SU-DHL-6 (cell line): ENCODE data around the gene PRDM15.

ENCODE experiments used
- H2AFZ ChIP-seq: fragments of 200-600 bp; sonication (generic); 2 replicates; pipeline ENCODE4 v1.6.1; 2014; ENCODE audit warnings: low read depth, mild to moderate bottlenecking, moderate library complexity, mixed read lengths, antibody characterized with exemption, low read length; ENCODE audit not compliant: severe bottlenecking
- H3F3A ChIP-seq: fragments of 200-600 bp; shearing (Covaris generic); 2 replicates; pipeline ENCODE4 v1.6.0; 2016; ENCODE audit warnings: antibody characterized with exemption, mild to moderate bottlenecking; ENCODE audit not compliant: insufficient read depth
- H3K27ac ChIP-seq: fragments of 200-600 bp; sonication (generic); 2 replicates; pipeline ENCODE4 v1.5.1; 2016; ENCODE audit warnings: low read depth, mild to moderate bottlenecking, low read length, moderate library complexity, mixed read lengths
- H3K27me3 ChIP-seq: fragments of 200-600 bp; sonication (generic), shearing (Covaris generic); 2 replicates; pipeline ENCODE4 v1.6.0; 2014; ENCODE audit warnings: mild to moderate bottlenecking, low read length
- H3K36me3 ChIP-seq: fragments of 200-600 bp; sonication (generic); 2 replicates; pipeline ENCODE4 v1.6.1; 2014; ENCODE audit warnings: mild to moderate bottlenecking, low read length, mixed read lengths
- H3K4me2 ChIP-seq: fragments of 300-600, 200-600 bp; shearing (Covaris generic), sonication (generic); 2 replicates; pipeline ENCODE4 v1.6.0; 2014; ENCODE audit warnings: low read length, low read depth, mild to moderate bottlenecking; ENCODE audit not compliant: poor library complexity, severe bottlenecking
- H3K4me3 ChIP-seq: fragments of 200-600 bp; sonication (generic); 2 replicates; pipeline ENCODE4 v1.5.1; 2014; ENCODE audit warnings: antibody characterized with exemption, low read length, mild to moderate bottlenecking, mixed read lengths; ENCODE audit not compliant: insufficient read depth, poor library complexity, severe bottlenecking
- H3K79me2 ChIP-seq: fragments of 200-600 bp; sonication (generic); 2 replicates; pipeline ENCODE4 v1.6.1; 2014; ENCODE audit warnings: mild to moderate bottlenecking, low read length, moderate library complexity; ENCODE audit not compliant: insufficient read depth
- H3K9ac ChIP-seq: fragments of 200-600 bp; sonication (generic); 2 replicates; pipeline ENCODE4 v1.7.0; 2014; ENCODE audit warnings: mild to moderate bottlenecking, low read length
- H3K9me2 ChIP-seq: fragments of 200-600 bp; sonication (generic); replicated peaks from 2 replicates; pipeline ENCODE4 v1.6.1; 2014; ENCODE audit warnings: low read length; ENCODE audit not compliant: insufficient read depth
- H3K9me3 ChIP-seq: fragments of 200-600 bp; sonication (generic); 2 replicates; pipeline ENCODE4 v1.6.1; 2014; ENCODE audit warnings: low read length, mixed read lengths; ENCODE audit not compliant: insufficient read depth
- H4K20me1 ChIP-seq: fragments of 200-600 bp; sonication (generic); 2 replicates; pipeline ENCODE4 v1.6.1; 2014; ENCODE audit warnings: low read depth, mild to moderate bottlenecking, antibody characterized with exemption, low read length, moderate library complexity, mixed read lengths
- CTCF ChIP-seq: fragments of 200-600 bp; sonication (generic); IDR thresholded peaks from one replicate; pipeline ENCODE4 v1.5.1; 2017; ENCODE audit warnings: antibody characterized with exemption, mild to moderate bottlenecking, low read length, moderate library complexity; ENCODE audit not compliant: insufficient read depth, poor library complexity, severe bottlenecking
- EZH2phosphoT487 ChIP-seq: fragments of 200-600 bp; sonication (generic), shearing (Covaris generic); conservative IDR thresholded peaks from 2 replicates; pipeline ENCODE4 v1.6.1; 2018; ENCODE audit warnings: mild to moderate bottlenecking, antibody characterized with exemption, low read length, moderate library complexity, mixed read lengths

PRDM15 gene

GRCh38 chr21:41795726-41796125, 83.4 kb downstream of the PRDM15 start:
- H2AFZ ChIP-seq, result no peak overlapping the region
- H3K4me2 ChIP-seq, result no peak overlapping the region
- H3K4me3 ChIP-seq, result no peak overlapping the region
- no peaks in the 10 kb centered on the region; the same call in 1 of the 2 replicates for H3K9me3 ChIP-seq
- H3K27ac ChIP-seq, result no peak overlapping the region
- no peak overlapping the region for H3K9ac ChIP-seq
- no peaks in the 10 kb centered on the region for H3K27me3 ChIP-seq
- H3K36me3 ChIP-seq, result peaks cover 21% of the 10 kb centered on the region
- peaks cover 29% of the 10 kb centered on the region for H3F3A ChIP-seq
- no peak for TF ChIP-seq CTCF
- no peak for TF ChIP-seq EZH2phosphoT487
- H3K9me2 ChIP-seq, result no peaks in the 10 kb centered on the region
- no peaks in the 10 kb centered on the region for H3K79me2 ChIP-seq
- H4K20me1 ChIP-seq, result no peaks in the 10 kb centered on the region

- Histone ChIP-seq H3F3A (peaks cover 29% of the 10 kb centered on the region), H4K20me1 (no peaks in the 10 kb centered on the region), H3K27ac (no peak overlapping the region), H3K4me3 (no peak overlapping the region), H3K27me3 (no peaks in the 10 kb centered on the region), H3K4me2 (no peak overlapping the region), H3K36me3 (peaks cover 17% of the 10 kb centered on the region), H3K9me2 (no peaks in the 10 kb centered on the region), H3K9me3 (no peaks in the 10 kb centered on the region; the same call in 1 of the 2 replicates), H3K9ac (no peak overlapping the region), H3K79me2 (no peaks in the 10 kb centered on the region), H2AFZ (no peak overlapping the region)
- TF ChIP-seq EZH2phosphoT487 (no peak), CTCF (no peak)
Measured at GRCh38 chr21:41794600-41794999, 84.5 kb downstream of the PRDM15 start.

GRCh38 chr21:41792711-41793110, 86.4 kb downstream of the PRDM15 start:
- Histone ChIP-seq H3K27me3 (no peaks in the 10 kb centered on the region), H2AFZ (no peak overlapping the region), H3K79me2 (no peaks in the 10 kb centered on the region), H4K20me1 (no peaks in the 10 kb centered on the region), H3K27ac (no peak overlapping the region), H3K4me3 (no peak overlapping the region), H3K9me3 (no peaks in the 10 kb centered on the region; the same call in 1 of the 2 replicates), H3K36me3 (peaks cover under 1% of the 10 kb centered on the region; the same call in 1 of the 2 replicates), H3K4me2 (no peak overlapping the region), H3K9me2 (no peaks in the 10 kb centered on the region), H3K9ac (no peak overlapping the region), H3F3A (peaks cover 13% of the 10 kb centered on the region)
- TF ChIP-seq EZH2phosphoT487 (no peak), CTCF (no peak)
